Activated T-helper 17 cell treated with anti-CD3 and anti-CD28 coated beads, Interleukin-2, amount 50 U/mL, for 72 hours (primary cell): Measurements from ENCODE around the gene TMEM123. TPM values are rescaled to one million over a fixed set of nuclear protein-coding genes. Genes with fewer than 3 reads are reported as not detected.
"Not testable (repeated sequence)": the region's sequence is repeated elsewhere in the genome, so short reads cannot be mapped to it uniquely, and the experiment has no call there.

ENCODE experiments used
- ATAC-seq: fragments of 150-1000 bp; cut with Tn5 transposase; replicated peaks from 2 replicates; pipeline ENCODE4 v1.10.0; 2021; ENCODE audit warnings: mild to moderate bottlenecking, moderate library complexity
- H3K27ac Mint-ChIP-seq: one replicate; pipeline ENCODE4 v1.8.0; 2022; ENCODE audit warnings: mixed read lengths
- H3K27me3 Mint-ChIP-seq: one replicate; pipeline ENCODE4 v1.8.0; 2022; ENCODE audit warnings: mixed read lengths
- H3K36me3 Mint-ChIP-seq: one replicate; pipeline ENCODE4 v1.8.0; 2022; ENCODE audit warnings: low read depth, mild to moderate bottlenecking, mixed read lengths
- H3K4me1 Mint-ChIP-seq: one replicate; pipeline ENCODE4 v1.8.0; 2022; ENCODE audit warnings: mixed read lengths
- H3K4me3 Mint-ChIP-seq: one replicate; pipeline ENCODE4 v1.8.0; 2022; ENCODE audit warnings: mild to moderate bottlenecking, mixed read lengths
- H3K9me3 Mint-ChIP-seq: one replicate; pipeline ENCODE4 v1.8.0; 2022; ENCODE audit warnings: mixed read lengths
- total RNA-seq, 2 donors: library from RNA; stranded (reverse); gene quantifications; one replicate each; pipeline ENCODE4 v1.2.3, GENCODE V29; 2022

The TMEM123 gene
- total RNA-seq, 2 donors from 2014 or later, result 140 to 209 TPM

GRCh38 chr11:102448869-102449224 lies 3.7 kb downstream of the TMEM123 start:
- H3K27ac Mint-ChIP-seq, result peak overlapping the region; percentile 95
- H3K27me3 Mint-ChIP-seq, result no peaks in the 10 kb centered on the region
- no peaks in the 10 kb centered on the region for H3K9me3 Mint-ChIP-seq
- H3K4me1 Mint-ChIP-seq, result peaks cover 55% of the 10 kb centered on the region
- H3K36me3 Mint-ChIP-seq, result peaks cover 81% of the 10 kb centered on the region
- peak overlapping the region; percentile 98 for H3K4me3 Mint-ChIP-seq
- no peak for ATAC-seq

GRCh38 chr11:102447941-102448868 lies 4.4 kb downstream of the TMEM123 start:
- ATAC-seq, result no peak
- H3K27me3 Mint-ChIP-seq, result no peaks in the 10 kb centered on the region

GRCh38 chr11:102447193-102447592 lies 5.4 kb downstream of the TMEM123 start:
- peak; percentile 58 for ATAC-seq
- peaks cover 98% of the 10 kb centered on the region for H3K36me3 Mint-ChIP-seq
- H3K27ac Mint-ChIP-seq, result peak overlapping the region; percentile 95
- H3K4me1 Mint-ChIP-seq, result peaks cover 72% of the 10 kb centered on the region
- no peaks in the 10 kb centered on the region for H3K27me3 Mint-ChIP-seq
- H3K9me3 Mint-ChIP-seq, result no peaks in the 10 kb centered on the region
- peak overlapping the region; percentile 98 for H3K4me3 Mint-ChIP-seq

More at GRCh38 chr11:102447941-102448868, 4.4 kb downstream of the TMEM123 start:
- peaks cover 62% of the 10 kb centered on the region for H3K4me1 Mint-ChIP-seq
- H3K9me3 Mint-ChIP-seq, result no peaks in the 10 kb centered on the region
- peaks cover 88% of the 10 kb centered on the region for H3K36me3 Mint-ChIP-seq
- H3K4me3 Mint-ChIP-seq, result peak overlapping the region; percentile 98
- peak overlapping the region; percentile 95 for H3K27ac Mint-ChIP-seq

- Mint-ChIP-seq H3K9me3 (no peaks in the 10 kb centered on the region), H3K4me1 (peaks cover 74% of the 10 kb centered on the region), H3K4me3 (peak overlapping the region; percentile 98), H3K27ac (peak overlapping the region; percentile 95), H3K36me3 (peaks cover 98% of the 10 kb centered on the region), H3K27me3 (no peaks in the 10 kb centered on the region)
- ATAC-seq, result no peak
Observed at GRCh38 chr11:102446606-102447005, 6.0 kb downstream of the TMEM123 start.

- not testable (repeated sequence) for H3K27ac Mint-ChIP-seq, H3K27me3 Mint-ChIP-seq, H3K9me3 Mint-ChIP-seq, H3K4me3 Mint-ChIP-seq, ATAC-seq
- peaks cover 78% of the 10 kb centered on the region for H3K4me1 Mint-ChIP-seq
- peaks cover 86% of the 10 kb centered on the region for H3K36me3 Mint-ChIP-seq
Observed at GRCh38 chr11:102444693-102445092, 7.9 kb downstream of the TMEM123 start.

GRCh38 chr11:102444142-102444541 lies 8.4 kb downstream of the TMEM123 start:
- Mint-ChIP-seq H3K4me1 (peaks cover 76% of the 10 kb centered on the region), H3K36me3 (peaks cover 83% of the 10 kb centered on the region), H3K27ac (peak overlapping the region; percentile 42)
- not testable (repeated sequence) for ATAC-seq, H3K4me3 Mint-ChIP-seq, H3K9me3 Mint-ChIP-seq, H3K27me3 Mint-ChIP-seq

- Mint-ChIP-seq H3K36me3 (peaks cover 78% of the 10 kb centered on the region), H3K4me1 (peaks cover 78% of the 10 kb centered on the region), H3K4me3 (peak overlapping the region; percentile 61), H3K27ac (peak overlapping the region; percentile 54)
- H3K9me3 Mint-ChIP-seq, H3K27me3 Mint-ChIP-seq, ATAC-seq: not testable (repeated sequence)
Observed at GRCh38 chr11:102439063-102439363, 13.6 kb downstream of the TMEM123 start.

- Mint-ChIP-seq H3K27me3 (no peaks in the 10 kb centered on the region), H3K9me3 (no peaks in the 10 kb centered on the region), H3K36me3 (peaks cover 78% of the 10 kb centered on the region), H3K4me3 (peak overlapping the region; percentile 61), H3K4me1 (peaks cover 77% of the 10 kb centered on the region), H3K27ac (peak overlapping the region; percentile 54)
- no peak for ATAC-seq
Observed at GRCh38 chr11:102438311-102439062, 14.1 kb downstream of the TMEM123 start.

- H3K9me3 Mint-ChIP-seq, result no peaks in the 10 kb centered on the region
- no peak for ATAC-seq
- peaks cover 78% of the 10 kb centered on the region for H3K36me3 Mint-ChIP-seq
- H3K4me1 Mint-ChIP-seq, result peaks cover 71% of the 10 kb centered on the region
- peak overlapping the region; percentile 61 for H3K4me3 Mint-ChIP-seq
- H3K27ac Mint-ChIP-seq, result peak overlapping the region; percentile 54
- no peaks in the 10 kb centered on the region for H3K27me3 Mint-ChIP-seq
Observed at GRCh38 chr11:102437727-102438126, 14.8 kb downstream of the TMEM123 start.

- peak; percentile 44 for ATAC-seq
- peak overlapping the region; percentile 5 for H3K27ac Mint-ChIP-seq
- H3K4me3 Mint-ChIP-seq, result peak overlapping the region; percentile 14
- H3K27me3 Mint-ChIP-seq, result no peaks in the 10 kb centered on the region
- peaks cover 4% of the 10 kb centered on the region for H3K9me3 Mint-ChIP-seq
- peaks cover 81% of the 10 kb centered on the region for H3K36me3 Mint-ChIP-seq
- H3K4me1 Mint-ChIP-seq, result peaks cover 68% of the 10 kb centered on the region
Observed at GRCh38 chr11:102436976-102437375, 15.6 kb downstream of the TMEM123 start.

- Mint-ChIP-seq H3K4me3 (peak overlapping the region; percentile 14), H3K9me3 (peaks cover 5% of the 10 kb centered on the region), H3K27ac (peak overlapping the region; percentile 5), H3K4me1 (peaks cover 72% of the 10 kb centered on the region), H3K27me3 (no peaks in the 10 kb centered on the region), H3K36me3 (peaks cover 81% of the 10 kb centered on the region)
- ATAC-seq, result no peak
Observed at GRCh38 chr11:102436561-102436960, 16.0 kb downstream of the TMEM123 start.

- Mint-ChIP-seq H3K4me3 (no peak overlapping the region), H3K36me3 (peaks cover 86% of the 10 kb centered on the region), H3K4me1 (peaks cover 70% of the 10 kb centered on the region), H3K27ac (no peak overlapping the region), H3K27me3 (no peaks in the 10 kb centered on the region), H3K9me3 (peaks cover 5% of the 10 kb centered on the region)
- peak; percentile 8 for ATAC-seq
Observed at GRCh38 chr11:102435688-102436087, 16.9 kb downstream of the TMEM123 start.

- not testable (repeated sequence) for H3K27me3 Mint-ChIP-seq, H3K9me3 Mint-ChIP-seq
- peak overlapping the region; percentile 53 for H3K27ac Mint-ChIP-seq
- H3K4me3 Mint-ChIP-seq, result peak overlapping the region; percentile 28
- ATAC-seq, result peak; percentile 34
- H3K4me1 Mint-ChIP-seq, result peaks cover 71% of the 10 kb centered on the region
- H3K36me3 Mint-ChIP-seq, result peaks cover 98% of the 10 kb centered on the region
Observed at GRCh38 chr11:102433571-102433970, 19.0 kb downstream of the TMEM123 start.

- H3K27me3 Mint-ChIP-seq, ATAC-seq, H3K9me3 Mint-ChIP-seq: not testable (repeated sequence)
- peak overlapping the region; percentile 80 for H3K4me3 Mint-ChIP-seq
- peaks cover 61% of the 10 kb centered on the region for H3K4me1 Mint-ChIP-seq
- H3K36me3 Mint-ChIP-seq, result peaks cover 96% of the 10 kb centered on the region
- peak overlapping the region; percentile 53 for H3K27ac Mint-ChIP-seq
Observed at GRCh38 chr11:102432560-102432959, 20.0 kb downstream of the TMEM123 start.

- H3K27me3 Mint-ChIP-seq, result no peaks in the 10 kb centered on the region
- peaks cover 61% of the 10 kb centered on the region for H3K4me1 Mint-ChIP-seq
- peaks cover 5% of the 10 kb centered on the region for H3K9me3 Mint-ChIP-seq
- H3K36me3 Mint-ChIP-seq, result peaks cover 94% of the 10 kb centered on the region
- H3K4me3 Mint-ChIP-seq, result peak overlapping the region; percentile 80
- H3K27ac Mint-ChIP-seq, result peak overlapping the region; percentile 94
- no peak for ATAC-seq
Observed at GRCh38 chr11:102431404-102431803, 21.2 kb downstream of the TMEM123 start.
